GM18858 (cell line): ENCODE results near the gene YEATS4.

Experiments
- ATAC-seq: cut with Tn5 transposase; IDR thresholded peaks from one replicate; pipeline ENCODE4 v1.9.1; 2021; ENCODE audit not compliant: unreplicated experiment

YEATS4 gene

DNA sequence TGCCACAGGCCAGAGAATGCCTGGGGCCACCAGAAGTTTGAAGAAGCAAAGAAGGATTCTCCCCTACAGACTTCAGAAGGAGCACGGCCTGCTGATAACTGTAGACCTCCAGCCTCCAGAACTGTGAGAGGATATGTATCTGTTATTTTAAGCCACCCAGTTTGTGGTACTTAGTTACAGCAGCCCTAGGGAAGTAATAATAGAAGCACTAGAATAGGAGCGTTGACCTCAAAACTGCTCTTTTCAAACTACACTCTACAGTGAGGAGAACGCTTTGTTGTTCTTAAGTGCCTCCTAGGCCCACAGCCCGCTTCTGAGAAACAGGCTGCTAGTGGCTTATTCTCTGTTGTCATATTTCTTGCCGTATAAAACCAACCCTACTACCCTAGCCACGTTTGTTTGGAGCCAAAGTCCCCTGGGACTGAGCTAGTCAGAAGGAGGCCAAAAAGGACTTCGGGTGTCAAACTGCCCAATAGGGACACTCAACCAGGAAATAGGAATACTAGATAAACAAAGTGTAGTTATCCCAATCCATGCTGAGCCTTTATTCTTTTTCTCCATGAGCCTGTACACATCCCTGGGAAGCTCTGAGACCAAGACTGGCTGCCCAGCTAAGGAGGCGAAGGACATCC, 72.2 kb downstream of the YEATS4 start:
- ATAC-seq = no peak

DNA sequence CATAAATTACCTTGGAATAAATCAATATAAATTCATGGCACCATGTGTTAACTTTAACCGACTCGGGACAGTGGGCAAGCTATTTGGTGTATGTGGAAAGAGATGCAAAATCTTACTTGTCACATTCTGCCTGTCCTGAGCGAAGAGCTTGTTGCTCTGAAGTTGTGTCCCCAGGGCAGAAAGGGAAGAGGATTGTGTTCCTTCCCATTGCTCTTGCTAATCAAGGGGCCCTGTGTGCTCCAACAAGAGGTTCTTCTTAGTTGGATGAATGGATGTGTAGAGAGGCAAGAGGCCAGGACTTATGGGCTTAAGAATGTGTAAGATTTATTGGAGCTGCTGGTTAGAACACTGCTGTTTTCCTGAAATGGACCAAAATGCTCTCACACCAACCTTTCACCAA, 74.1 kb downstream of the YEATS4 start:
- no peak for ATAC-seq

DNA sequence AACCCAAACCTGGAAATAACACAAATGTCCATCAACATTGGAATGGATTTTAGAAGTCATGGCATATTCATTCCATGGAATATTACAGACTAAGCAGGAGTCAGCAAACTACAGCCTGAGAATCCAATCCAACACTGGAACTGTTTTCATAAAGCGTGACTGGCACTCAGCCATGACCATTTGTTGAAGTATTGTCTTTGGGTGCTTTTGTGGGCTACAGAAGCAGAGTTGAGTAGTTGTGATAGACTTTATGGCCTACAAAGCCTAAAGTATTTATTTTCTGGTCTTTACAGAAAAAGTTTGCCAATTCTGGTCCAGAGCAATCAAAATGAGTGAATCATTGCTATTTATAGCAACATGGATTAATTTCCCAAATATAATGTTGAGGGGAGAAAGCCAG, 76.1 kb downstream of the YEATS4 start:
- ATAC-seq = no peak

DNA sequence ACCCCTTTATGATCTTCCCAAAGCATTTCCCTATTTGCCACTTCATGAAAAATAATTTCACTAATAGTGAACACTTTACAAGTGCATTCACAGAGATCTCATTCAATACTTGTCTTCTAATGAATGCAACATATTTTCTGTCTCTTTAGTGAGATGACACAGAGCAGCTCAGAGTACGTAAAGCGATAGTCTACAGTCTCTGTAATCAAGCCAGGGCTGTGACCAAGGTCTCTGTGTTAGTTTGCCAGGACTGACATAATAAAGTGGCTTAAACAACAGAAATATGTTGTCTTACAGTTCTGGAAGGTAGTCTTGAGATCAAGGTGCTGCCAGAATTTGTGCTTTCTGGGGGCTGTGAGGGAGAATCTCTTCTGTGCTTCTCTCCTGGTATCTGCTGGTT, 77.5 kb downstream of the YEATS4 start:
- ATAC-seq = no peak

DNA sequence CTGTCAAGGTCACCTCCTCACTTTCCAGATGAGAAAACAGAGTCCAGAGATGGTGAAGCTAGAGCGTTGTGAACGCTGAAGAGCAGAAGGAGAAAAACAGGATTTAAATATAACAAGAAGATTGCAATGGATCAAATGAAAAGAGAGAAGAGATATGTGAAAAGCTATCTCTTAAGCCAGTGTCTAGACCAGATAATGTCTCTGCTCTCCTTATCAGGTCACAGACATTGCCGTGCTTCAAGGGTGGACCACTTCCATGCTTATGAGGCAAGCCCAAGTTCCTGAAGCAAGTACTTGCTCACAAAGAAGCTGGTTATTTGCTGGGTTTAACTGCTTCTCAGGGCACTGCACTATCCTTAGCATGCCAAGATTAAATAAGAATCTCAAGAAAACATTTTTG, 79.0 kb downstream of the YEATS4 start:
- ATAC-seq = no peak

DNA sequence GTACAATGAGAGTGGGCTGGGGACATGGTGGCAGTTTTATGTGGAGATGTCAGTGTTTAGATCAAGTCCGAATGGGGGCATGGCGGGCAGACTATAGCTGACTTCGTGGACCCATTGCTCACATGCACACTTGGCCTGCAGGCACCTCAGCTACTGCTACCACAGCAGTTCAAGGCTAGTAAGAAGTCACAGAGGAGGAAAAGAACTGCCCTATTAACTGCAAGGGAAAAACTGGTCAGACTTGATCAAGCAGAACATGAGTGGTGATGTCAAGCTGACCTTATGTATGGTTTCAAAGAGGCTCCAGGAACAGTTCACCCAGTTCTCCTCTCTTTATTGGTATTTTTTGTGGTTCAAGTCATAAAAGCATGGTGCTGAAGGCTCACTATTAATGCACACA, 80.5 kb downstream of the YEATS4 start:
- ATAC-seq = no peak
